Activated CD4-positive, alpha-beta T cell treated with anti-CD3 and anti-CD28 coated beads for 48 hours (primary cell): ENCODE measurements around the gene DNAJC6.
"Not testable (repeated sequence)": the region's sequence is repeated elsewhere in the genome, so short reads cannot be mapped to it uniquely, and the experiment has no call there.

Source experiments
- DNase-seq: peaks from one replicate; pipeline ENCODE4 v3.0.0-alpha.2; 2020

Gene DNAJC6

GRCh38 chr1:65309304-65310077 is at the start of gene DNAJC6:
Gene DNAJC6, plus strand, starts transcription at chr1:65309543. Its CDS starts 203 bp downstream, at chr1:65309746.
- DNase-seq, result peak; percentile 70

DNA sequence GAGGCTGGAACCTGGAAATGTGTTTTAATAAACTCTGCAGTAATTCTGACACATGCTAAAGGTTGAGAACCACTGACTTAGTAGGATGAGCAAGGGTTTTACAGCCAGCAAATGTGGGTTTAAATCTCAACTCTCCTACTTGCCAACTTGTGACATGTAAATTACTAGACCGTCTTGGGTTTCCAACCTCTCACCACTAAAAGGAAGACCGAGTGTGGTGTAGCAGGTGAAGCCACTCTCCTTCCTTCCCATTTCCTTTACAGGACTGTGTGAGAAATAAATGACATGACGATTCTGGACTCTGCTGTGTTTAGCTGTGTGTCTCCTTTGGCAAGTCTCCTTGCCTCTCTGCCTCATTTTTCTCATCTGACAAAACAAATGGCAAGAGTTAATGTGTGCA is 49.5 kb upstream of the DNAJC6 start:
- no peak for DNase-seq

GRCh38 chr1:65260851-65261473 is 48.4 kb upstream of the DNAJC6 start:
- DNase-seq, result peak; percentile 15

DNA sequence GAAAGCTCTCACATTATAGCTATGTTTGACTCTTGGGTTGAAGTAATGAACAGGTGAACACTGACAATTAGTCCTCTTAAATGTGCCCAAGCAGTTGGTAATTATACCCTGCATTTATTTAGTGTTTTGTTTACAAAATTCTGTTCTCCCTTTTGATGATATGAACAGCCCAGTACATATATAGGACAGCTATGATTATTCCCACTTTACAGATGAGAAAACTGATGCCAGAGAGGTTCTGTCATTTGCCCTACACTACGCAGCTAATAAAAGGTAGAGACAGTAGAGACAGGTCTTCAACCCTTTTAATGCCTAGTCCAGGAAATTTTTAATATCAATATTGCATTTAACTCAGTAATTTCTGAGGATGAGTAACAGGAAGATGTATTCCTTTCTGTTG is 46.1 kb upstream of the DNAJC6 start:
- no peak for DNase-seq

- DNase-seq, result peak; percentile 22
These were observed 45.0 kb upstream of the DNAJC6 start for GRCh38 chr1:65264197-65264929.

- no peak for DNase-seq
These were observed 44.1 kb upstream of the DNAJC6 start for GRCh38 chr1:65265296-65265650.

DNA sequence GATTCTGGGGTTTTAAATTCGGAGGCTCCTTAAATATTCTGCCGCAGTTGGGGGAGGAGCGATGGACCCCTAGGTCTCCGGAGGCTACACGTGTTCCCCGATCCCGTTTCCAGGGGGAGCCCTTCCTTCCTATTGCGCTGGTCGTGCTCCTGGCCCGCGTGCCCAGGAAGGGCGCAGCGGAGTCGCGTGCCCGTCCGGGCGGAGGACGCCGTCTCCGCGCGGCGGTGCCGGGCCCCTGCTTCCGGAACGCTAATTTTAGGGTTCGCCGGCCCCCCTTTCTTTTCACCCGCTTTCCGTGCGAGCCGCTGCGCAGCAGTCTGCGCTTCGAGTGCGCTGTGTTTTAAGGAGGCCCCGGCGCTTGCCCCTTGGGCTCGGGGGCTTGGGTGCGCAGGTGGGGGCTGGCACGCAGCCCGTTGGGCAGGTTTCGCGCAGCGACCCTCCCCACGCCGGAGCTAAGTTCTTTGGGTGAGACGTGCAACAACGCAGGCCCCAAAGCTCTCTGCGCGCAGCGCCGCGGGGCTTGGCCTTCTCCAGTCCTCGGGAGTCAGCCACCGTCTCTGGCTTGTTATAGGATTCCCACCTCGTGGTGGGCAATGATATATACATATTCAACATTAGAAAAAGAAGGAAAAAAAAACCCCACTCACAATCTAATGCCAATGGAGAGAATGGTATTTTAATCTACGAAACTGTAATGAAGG is 43.5 kb upstream of the DNAJC6 start:
- DNase-seq, result peak; percentile 43

DNA sequence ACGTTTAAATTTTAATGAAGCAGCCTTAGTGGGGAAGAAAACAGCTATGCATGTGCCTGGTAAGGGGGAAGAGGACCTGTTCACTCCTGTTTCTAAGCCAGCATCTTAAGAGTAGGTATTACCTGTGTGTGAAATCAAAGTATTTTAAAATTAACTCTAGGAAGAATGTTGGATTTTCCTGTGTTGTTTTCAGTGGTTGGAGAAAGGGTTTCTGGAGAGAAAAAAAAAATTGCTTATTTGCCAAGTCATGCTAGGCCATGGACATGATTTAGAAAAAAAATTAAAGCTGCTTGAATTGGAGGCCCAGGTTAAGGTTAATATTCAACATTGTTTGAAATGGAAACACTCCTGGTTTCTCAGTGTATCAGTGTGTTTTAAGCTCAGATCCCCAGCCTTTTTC is 42.9 kb upstream of the DNAJC6 start:
- DNase-seq, result no peak

GRCh38 chr1:65267271-65267670 is 42.1 kb upstream of the DNAJC6 start:
- no peak for DNase-seq

GRCh38 chr1:65267683-65268082 is 41.7 kb upstream of the DNAJC6 start:
- no peak for DNase-seq

DNA sequence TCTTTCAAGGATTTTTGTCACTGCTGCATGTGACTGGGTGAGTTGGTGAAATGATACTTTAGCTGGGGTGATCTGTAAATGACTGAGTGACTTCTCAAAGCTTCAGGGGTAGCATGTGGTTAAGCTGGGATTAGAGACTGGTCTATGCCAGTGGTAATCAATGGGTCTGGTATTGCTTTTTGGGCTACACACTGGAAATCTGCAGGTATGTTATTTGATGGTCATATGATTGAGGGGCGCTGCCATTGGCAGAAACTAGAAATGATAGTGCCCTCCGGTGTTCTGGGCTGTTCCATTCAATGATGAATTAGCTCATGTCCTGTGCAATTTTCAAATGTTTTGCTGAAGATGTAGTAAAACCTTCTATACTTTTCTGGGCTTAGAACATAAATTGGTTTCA is 39.7 kb upstream of the DNAJC6 start:
- DNase-seq, result no peak

- no peak for DNase-seq
These were observed 33.0 kb upstream of the DNAJC6 start for GRCh38 chr1:65276197-65276939.

DNA sequence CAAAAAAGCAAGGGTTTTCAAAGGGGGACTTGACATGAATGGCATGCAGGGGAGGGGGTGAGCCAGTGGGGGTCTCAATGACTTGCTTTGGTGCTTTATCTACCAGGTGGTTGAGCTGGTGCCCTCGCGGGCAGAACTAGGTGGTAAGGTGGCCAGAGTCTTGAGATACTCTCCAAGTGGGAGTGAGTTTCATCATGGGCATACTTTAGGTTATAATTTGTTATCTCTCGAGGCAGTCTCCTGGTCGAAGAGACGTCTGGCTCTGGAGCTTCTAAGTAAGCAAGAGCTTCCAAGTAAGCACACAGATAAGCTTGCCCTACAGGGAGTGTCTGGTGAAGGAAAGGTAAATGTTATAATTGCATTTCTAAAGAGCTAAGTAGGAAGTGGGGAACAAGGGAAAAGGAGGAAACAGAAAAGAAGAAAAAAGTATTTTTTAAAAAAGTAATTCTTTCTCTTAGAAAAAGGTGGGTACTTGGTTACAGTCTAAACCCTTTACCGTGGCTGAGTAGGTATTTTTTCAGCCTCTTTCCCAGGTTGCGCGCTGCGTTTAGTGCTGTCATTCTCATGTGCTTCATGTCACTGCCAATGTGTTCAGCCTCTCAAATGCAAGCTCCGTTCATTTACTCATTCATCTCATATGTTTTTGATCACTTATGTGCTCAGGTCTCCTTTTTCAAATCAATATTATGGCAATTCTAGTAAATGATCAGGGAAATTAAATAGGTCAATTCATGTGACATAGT is 31.6 kb upstream of the DNAJC6 start:
- DNase-seq, result no peak

DNA sequence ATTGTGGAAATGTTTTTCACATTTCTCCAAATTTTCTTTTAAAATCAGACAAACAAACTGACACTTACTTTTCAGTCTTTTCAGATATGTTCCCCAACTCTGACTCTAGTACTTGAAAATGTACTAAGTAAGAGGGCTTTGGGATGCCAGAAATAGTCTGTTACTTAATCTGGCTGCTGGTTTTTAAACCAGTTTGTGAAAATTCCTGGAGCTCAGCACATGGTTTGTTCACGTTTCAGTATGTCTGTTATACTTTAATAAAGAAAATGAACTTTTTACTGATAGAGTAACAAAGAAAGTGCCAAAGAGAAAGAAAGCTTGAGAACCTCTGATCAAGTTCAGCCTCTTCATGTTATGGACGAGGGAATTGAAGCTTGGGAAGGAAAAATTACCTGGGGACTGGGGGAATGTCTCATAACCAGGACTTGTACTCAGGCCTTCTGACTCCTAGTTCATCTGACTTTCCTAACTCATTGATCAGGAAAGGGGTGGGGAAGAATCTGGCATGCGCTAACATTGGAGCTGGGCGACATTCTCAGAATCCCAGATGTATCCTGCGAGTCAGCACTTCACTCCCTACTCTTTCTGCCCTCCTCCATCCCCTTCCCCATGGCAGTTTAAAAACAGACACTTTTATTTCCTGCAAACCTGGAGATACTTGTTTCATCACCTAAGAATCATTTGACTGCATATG is 30.8 kb upstream of the DNAJC6 start:
- no peak for DNase-seq

- DNase-seq, result no peak
These were observed 30.1 kb upstream of the DNAJC6 start for GRCh38 chr1:65279070-65279779.

DNA sequence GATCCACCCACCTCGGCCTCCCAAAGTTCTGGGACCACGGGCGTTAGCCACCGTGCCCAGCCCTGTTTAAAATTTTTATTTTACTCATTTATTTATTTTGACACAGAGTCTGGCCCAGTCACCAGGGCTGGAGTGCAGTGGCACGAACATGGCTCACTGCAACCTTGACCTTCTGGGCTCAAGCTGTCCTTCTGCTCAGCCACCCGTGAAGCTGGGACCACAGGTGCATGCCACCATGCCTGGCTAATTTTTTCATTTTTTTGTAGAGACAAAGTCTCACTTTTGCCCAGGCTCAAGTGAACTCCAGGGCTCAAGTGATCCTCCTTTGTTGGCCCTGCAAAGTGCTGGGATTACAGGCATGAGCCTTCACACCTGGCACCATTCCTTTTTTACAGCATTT is 27.5 kb upstream of the DNAJC6 start:
- no peak for DNase-seq

DNA sequence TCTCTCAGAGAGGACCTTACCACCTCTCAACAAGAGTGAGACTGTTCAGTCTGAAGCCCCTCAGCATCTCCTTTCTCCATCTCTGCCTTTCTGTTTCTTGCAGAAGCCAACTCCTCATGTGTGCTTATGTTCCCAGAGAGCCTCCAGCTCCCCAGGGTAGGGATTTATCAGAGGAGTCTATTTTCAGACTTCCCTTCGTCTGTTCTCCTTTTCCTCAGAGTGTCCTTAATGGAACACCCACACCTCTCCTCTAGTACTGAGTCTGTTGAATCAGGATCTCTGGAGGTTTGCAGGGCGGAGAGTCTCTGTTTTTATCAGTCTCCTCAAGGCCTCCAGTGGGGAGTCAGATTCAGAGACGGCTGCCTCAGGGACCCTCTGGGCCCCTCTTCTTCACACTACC is 25.1 kb upstream of the DNAJC6 start:
- DNase-seq, result no peak

DNA sequence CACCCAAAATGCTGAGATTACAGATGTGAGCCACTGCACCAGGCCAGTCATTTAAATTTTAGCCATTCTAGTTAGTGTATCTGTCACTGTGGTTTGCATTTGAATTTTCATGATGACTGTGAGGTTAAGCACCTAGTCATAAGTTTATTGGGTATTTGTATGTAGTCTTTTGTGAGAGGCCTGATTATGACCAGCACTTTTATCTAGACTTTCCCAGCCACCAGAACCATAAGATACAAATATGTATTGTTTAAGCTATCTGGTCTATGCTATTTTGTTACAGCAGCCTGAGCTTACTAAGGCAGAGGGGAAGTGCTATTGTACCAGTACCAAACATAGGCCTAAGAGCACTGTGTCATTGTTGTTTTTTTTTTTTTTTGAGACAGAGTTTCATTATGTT is 19.9 kb upstream of the DNAJC6 start:
- DNase-seq, result no peak

- not testable (repeated sequence) for DNase-seq
These were observed 17.5 kb upstream of the DNAJC6 start for GRCh38 chr1:65291818-65292217.

- DNase-seq, result no peak
These were observed 16.3 kb upstream of the DNAJC6 start for GRCh38 chr1:65292861-65293593.
